SJCRH30 (cell line): ENCODE measurements around the gene NR2C1. TPM values are rescaled to one million over a fixed set of nuclear protein-coding genes. Genes with fewer than 3 reads are reported as not detected.
"Not testable (repeated sequence)": the region's sequence is repeated elsewhere in the genome, so short reads cannot be mapped to it uniquely, and the experiment has no call there.

Experiments used
- DNase-seq, 2 experiments: peaks; one replicate each; pipeline ENCODE4 v3.0.0-alpha.2; 2015 to 2020
- H3K27ac ChIP-seq: fragments of 250-450 bp; sonication (Bioruptor Pico); 2 replicates; pipeline ENCODE4 v1.5.1; 2020; ENCODE audit warnings: mild to moderate bottlenecking, moderate library complexity
- H3K27me3 ChIP-seq: fragments of 250-450 bp; sonication (Bioruptor Pico); 2 replicates; pipeline ENCODE4 v1.5.1; 2020; ENCODE audit warnings: mild to moderate bottlenecking, moderate library complexity
- H3K36me3 ChIP-seq: fragments of 250-450 bp; sonication (Bioruptor Pico); 2 replicates; pipeline ENCODE4 v1.5.1; 2020; ENCODE audit warnings: mild to moderate bottlenecking, moderate library complexity
- H3K4me1 ChIP-seq: fragments of 250-450 bp; sonication (Bioruptor Pico); 2 replicates; pipeline ENCODE4 v1.5.1; 2020; ENCODE audit warnings: mild to moderate bottlenecking, moderate library complexity
- H3K4me3 ChIP-seq: fragments of 250-450 bp; sonication (Bioruptor Pico); 2 replicates; pipeline ENCODE4 v1.5.1; 2020; ENCODE audit warnings: mild to moderate bottlenecking, moderate library complexity
- H3K9me3 ChIP-seq: fragments of 250-450 bp; sonication (Bioruptor Pico); replicated peaks from 2 replicates; pipeline ENCODE4 v1.5.1; 2020; ENCODE audit warnings: mild to moderate bottlenecking, moderate library complexity
- total RNA-seq: library from RNA; depleted of rRNA; stranded (reverse); fragments of >200 nt; shearing (Covaris generic); gene quantifications from 2 replicates; pipeline ENCODE4 v1.2.3, GENCODE V29; 2014; rRNA removed

The NR2C1 gene
- total RNA-seq: 33.7 and 39.1 TPM in 2 replicates

DNA sequence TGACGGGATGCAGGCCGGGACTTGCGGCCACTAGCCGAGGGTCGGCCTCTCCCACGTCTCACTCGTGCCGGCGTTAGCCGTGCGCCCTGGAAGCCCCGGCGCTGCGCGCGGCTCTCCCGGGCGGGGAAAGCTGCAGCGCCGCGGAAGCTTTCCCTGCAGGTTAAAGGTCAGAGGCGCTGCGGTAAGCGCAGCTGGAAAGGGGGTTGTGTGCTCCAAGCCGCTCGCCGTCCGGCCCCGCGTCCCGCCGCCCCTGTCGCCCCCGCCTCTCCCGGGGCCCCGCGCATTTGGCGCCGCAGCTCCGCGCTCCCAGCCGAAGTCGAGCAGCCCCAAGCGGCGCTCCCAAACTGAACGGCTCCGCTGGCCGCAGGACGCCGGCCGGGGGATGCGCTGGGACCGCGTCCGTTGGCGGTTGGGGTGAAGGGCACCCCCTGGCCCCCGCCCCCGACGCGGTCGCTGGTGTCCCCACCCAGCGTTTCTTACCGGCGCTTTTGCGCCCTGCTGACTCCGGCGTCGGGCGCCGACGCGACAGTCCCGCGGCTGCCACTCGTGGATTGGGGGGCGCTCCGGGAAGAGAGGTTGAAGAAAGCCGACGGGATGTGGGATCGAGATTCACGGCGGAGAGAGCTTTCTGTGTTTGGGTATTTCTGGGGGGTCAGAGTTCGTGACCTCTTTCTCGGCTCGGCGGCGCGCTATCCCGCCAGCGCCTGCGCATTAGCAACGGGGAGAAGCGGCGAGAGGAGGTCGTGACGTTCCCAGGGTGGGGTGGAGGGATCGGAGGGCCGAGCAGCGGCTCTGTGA, at the start of gene NR2C1:
NR2C1 (minus strand) TSS at position 719 of the 798 bp plus-strand sequence. CDS start 6,234 bp downstream, outside the sequence.
- DNase-seq: peak; percentile 93 to 94
- Histone ChIP-seq H3K9me3 (no peaks in the 10 kb centered on the region), H3K27me3 (no peaks in the 10 kb centered on the region), H3K4me1 (no peaks in the 10 kb centered on the region), H3K27ac (peak within 1 kb of the TSS; percentile 76), H3K4me3 (peak within 1 kb of the TSS; percentile 92), H3K36me3 (no peaks in the 10 kb centered on the region)

DNA sequence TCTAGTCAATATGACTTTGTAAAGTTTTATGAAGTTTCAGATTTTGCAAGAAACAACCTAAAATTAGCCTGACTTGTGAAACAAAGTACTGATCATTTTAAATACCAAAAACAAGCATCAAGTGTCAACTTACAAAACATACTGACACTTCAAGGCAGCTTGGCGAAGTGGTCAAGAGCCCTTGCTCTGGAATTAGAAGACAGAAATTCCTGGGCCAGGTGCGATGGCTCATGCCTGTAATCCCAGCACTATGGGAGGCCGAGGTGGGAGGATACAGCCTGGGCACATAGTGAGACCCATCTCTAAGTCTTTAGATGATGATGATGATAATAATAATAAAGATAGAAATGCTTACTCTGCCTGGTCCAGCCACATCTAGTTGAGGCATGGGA, 45.4 kb upstream of the NR2C1 start:
- no peak overlapping the region for H3K4me3 ChIP-seq
- no peak overlapping the region for H3K27ac ChIP-seq
- no peak for DNase-seq
- no peaks in the 10 kb centered on the region for H3K36me3 ChIP-seq
- H3K27me3 ChIP-seq: no peaks in the 10 kb centered on the region
- no peaks in the 10 kb centered on the region for H3K9me3 ChIP-seq
- H3K4me1 ChIP-seq: no peaks in the 10 kb centered on the region

DNA sequence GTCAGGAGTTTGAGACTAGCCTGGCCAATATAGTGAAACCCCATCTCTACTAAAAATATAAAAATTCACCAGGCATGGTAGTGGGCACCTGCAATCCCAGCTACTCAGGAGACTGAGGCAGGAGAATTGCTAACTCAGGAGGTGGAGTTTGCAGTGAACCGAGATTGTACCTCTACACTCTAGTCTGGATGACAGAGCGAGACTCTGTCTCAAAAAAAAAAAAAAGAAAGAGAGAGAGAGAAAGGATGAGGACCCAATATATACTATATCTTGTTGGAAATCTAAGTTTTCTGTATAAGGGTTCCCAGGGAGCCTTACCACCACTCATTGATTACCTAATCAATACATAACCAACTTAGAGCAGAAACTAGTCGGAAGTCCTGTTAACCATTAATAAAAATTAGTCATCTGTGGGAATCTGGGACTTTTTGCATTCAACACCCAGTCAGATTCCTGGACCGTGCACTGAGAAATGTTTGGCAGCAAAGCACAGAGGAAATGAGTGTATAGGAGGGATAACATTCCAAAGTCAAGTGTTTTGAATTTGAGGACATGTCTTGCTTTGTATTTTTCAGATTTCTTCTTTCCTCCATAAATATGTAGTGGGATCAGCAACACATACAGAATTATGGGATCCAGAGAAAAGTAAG, 44.8 kb upstream of the NR2C1 start:
- H3K27ac ChIP-seq: no peak overlapping the region
- H3K4me1 ChIP-seq: no peaks in the 10 kb centered on the region
- H3K9me3 ChIP-seq: no peaks in the 10 kb centered on the region
- DNase-seq: no peak
- no peaks in the 10 kb centered on the region for H3K36me3 ChIP-seq
- no peak overlapping the region for H3K4me3 ChIP-seq
- no peaks in the 10 kb centered on the region for H3K27me3 ChIP-seq

DNA sequence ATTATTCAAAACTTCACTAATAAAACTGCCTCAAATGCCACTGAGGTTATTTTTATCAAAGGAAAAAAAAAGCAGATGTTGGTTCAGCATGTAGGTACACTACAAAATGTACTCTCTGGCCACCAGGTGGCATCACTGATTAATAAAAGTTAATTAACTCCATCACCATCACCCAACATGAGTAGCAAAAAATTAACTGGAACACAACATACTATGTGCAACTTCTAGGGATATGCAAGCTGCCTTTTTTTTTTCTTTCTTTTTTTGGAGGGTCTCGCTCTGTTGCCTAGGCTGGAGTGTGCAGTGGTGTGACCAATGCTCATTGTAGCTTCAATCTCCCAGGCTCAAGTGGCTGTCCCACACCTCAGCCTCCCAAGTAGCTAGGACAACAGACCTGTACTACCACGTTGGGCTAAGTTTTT, 43.8 kb upstream of the NR2C1 start:
- no peaks in the 10 kb centered on the region for H3K36me3 ChIP-seq
- no peak overlapping the region for H3K4me3 ChIP-seq
- DNase-seq: peak; percentile 61 to 82
- no peaks in the 10 kb centered on the region for H3K4me1 ChIP-seq
- H3K9me3 ChIP-seq: no peaks in the 10 kb centered on the region
- H3K27ac ChIP-seq: no peak overlapping the region
- no peaks in the 10 kb centered on the region for H3K27me3 ChIP-seq

DNA sequence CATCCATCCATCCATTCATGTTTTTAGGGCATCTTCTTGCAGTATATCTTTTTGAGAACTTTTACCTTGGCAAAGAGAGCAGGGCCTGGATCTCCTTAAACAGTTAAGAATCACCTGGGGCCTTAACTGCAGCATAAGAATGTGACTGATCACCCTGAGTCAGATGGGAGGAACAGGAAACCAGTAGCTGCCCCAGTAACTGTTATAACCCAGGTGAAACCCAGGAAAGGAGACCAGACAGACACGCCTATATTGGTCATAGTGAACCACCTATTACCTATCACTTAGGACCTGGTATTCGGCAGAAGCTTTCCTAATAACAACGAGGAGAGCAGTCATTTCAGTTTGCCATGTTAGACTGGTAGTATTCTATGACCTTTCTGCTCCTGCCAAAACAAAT, 43.4 kb upstream of the NR2C1 start:
- no peak overlapping the region for H3K27ac ChIP-seq
- DNase-seq: peak in 1 of 2 experiments; percentile 8
- no peak overlapping the region for H3K4me3 ChIP-seq
- H3K36me3 ChIP-seq: no peaks in the 10 kb centered on the region
- H3K9me3 ChIP-seq: no peaks in the 10 kb centered on the region
- no peaks in the 10 kb centered on the region for H3K4me1 ChIP-seq
- H3K27me3 ChIP-seq: no peaks in the 10 kb centered on the region

DNA sequence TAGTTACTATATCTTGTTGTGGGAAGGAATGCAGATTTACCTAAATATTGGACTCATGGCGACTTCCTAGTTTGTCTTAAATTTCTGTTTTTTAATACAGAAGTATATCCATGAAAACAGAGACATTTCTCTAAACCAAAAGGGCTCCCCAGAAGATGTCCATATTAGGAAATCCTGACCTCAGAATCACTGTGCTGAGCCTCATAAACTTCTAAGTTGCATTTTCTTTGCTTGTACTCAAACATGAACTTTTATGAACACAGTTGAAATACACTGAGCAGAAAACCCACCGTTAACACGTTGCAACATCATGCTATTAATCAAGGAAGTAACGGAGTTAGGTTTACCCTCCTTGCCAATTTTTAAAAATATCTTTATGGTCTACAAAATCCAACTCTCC, 42.9 kb upstream of the NR2C1 start:
- H3K4me1 ChIP-seq: no peaks in the 10 kb centered on the region
- no peak for DNase-seq
- no peaks in the 10 kb centered on the region for H3K27me3 ChIP-seq

DNA sequence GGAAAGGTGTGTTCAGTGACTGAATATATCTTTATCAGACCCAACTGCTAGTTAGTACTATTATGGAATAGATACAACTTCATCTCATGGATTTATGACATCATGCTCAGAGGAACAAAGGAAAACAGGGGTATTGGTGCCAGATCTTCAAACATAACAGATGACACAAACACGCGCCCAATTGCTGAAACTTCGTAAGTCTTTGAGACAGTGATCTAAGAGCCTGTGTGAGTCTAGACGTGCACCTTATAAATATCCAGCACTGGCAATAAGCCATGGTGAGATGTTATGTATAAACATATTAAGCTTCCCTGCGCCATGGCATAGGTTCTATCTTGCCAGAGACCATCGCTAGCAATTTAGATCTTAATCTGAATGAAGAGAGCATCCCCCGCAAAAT, 42.2 kb upstream of the NR2C1 start:
- DNase-seq: no peak
- Histone ChIP-seq H3K36me3 (no peaks in the 10 kb centered on the region), H3K27me3 (no peaks in the 10 kb centered on the region), H3K27ac (no peak overlapping the region), H3K4me1 (no peaks in the 10 kb centered on the region), H3K4me3 (no peak overlapping the region), H3K9me3 (no peaks in the 10 kb centered on the region)

More for the DNA sequence above, 42.9 kb upstream of the NR2C1 start:
- H3K4me3 ChIP-seq: no peak overlapping the region
- no peak overlapping the region for H3K27ac ChIP-seq
- H3K36me3 ChIP-seq: no peaks in the 10 kb centered on the region
- H3K9me3 ChIP-seq: no peaks in the 10 kb centered on the region

DNA sequence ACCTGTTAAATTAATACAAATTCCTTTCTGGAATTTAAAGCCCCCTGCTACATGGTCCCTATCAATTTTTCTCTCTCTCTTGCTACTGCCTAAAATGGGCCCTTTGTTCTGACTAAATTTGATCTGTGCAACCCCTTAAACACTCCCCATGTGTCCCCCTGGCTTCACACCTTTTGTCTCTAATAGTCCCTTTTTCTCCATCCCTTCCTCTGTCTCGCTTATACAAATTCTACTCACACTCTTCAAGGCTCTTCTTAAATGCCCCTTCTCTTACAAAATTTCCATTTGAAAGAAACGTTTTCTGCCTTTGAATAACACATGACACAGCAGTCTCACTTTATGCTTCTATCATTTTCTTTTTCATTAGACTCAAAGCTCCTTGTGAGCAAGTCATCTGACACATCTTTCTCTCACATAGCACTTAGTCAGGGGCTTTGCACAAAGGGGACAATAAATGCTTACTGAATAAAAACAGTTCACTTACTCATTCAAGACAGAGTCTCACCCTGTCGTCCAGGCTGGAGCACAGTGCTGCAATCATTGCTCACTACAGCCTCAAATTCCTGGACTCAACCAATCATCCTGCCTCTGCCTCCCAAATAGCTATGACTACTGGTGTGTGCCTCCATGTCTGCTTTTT, 41.5 kb upstream of the NR2C1 start:
- Histone ChIP-seq H3K27ac (no peak overlapping the region), H3K4me1 (no peaks in the 10 kb centered on the region), H3K4me3 (no peak overlapping the region), H3K36me3 (no peaks in the 10 kb centered on the region), H3K27me3 (no peaks in the 10 kb centered on the region), H3K9me3 (no peaks in the 10 kb centered on the region)
- DNase-seq: no peak

DNA sequence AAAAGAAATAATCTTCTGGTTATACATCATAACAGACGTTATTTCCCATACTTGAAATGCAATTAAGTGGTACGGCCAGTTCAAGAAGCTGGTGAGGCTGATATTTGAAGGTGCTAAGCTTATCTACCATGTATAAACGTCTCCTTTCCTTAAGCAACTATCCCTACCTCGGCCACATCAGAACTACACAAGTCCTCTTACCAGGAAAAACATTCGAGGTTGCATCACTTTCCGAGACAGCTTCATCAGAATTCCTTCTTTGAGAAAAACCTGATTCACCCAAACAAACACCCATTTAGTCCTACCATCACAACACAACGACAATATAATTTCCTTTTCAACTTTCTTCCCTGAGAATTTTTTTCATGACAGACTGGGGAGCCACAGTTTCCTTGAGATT, 33.9 kb upstream of the NR2C1 start:
- DNase-seq: no peak
- H3K36me3 ChIP-seq: no peaks in the 10 kb centered on the region
- no peaks in the 10 kb centered on the region for H3K9me3 ChIP-seq
- H3K27ac ChIP-seq: no peak overlapping the region
- H3K4me1 ChIP-seq: peaks cover 14% of the 10 kb centered on the region
- H3K4me3 ChIP-seq: no peak overlapping the region
- H3K27me3 ChIP-seq: no peaks in the 10 kb centered on the region

DNA sequence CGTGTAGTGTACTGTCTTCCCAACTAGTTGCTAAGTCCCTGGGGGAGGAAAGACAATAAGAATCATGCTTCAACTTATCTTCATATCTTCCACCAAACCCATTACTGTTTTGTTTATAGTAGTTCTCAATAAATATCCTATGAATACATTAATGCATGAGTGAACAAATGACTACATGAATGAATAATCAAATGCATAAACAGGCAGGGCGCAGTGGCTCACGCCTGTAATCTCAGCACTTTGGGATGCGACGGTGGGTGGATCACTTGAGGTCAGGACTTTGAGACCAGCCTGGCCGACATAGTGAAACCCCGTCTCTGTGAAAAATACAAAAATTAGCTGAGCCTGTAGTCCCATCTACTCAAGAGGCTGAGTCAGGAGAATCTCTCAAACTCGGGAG, 32.1 kb upstream of the NR2C1 start:
- H3K4me3 ChIP-seq: no peak overlapping the region
- no peak overlapping the region for H3K27ac ChIP-seq
- H3K4me1 ChIP-seq: peaks cover 14% of the 10 kb centered on the region
- H3K27me3 ChIP-seq: no peaks in the 10 kb centered on the region
- no peak for DNase-seq
- no peaks in the 10 kb centered on the region for H3K9me3 ChIP-seq
- H3K36me3 ChIP-seq: no peaks in the 10 kb centered on the region

DNA sequence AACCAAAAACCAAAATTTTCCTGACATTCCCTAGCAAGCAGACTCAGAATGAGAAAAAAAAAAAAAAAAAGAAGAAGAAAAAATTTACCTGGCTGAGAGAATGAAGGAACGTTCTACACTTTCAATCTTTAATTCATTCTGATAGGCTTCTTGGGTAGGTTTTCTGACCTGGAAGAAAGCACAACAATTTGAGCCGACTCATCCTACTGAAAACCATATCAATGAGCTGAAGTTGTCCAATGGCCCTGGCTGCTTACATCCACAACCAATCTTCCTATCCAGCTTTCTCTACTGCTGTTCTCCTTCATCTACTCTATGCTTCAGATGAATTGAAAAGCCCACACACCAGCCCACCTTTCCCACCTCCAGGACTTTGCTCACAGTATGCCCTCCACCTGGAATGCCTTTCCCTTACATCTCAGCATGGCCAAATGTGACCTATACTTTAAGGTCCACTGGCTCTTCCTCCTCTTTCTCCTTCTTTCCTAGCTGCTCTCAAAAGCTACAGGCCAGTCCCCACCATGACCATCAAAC, 31.6 kb upstream of the NR2C1 start:
- Histone ChIP-seq H3K4me3 (no peak overlapping the region), H3K27me3 (no peaks in the 10 kb centered on the region), H3K36me3 (no peaks in the 10 kb centered on the region), H3K9me3 (no peaks in the 10 kb centered on the region), H3K27ac (no peak overlapping the region), H3K4me1 (peaks cover 17% of the 10 kb centered on the region)
- DNase-seq: no peak

DNA sequence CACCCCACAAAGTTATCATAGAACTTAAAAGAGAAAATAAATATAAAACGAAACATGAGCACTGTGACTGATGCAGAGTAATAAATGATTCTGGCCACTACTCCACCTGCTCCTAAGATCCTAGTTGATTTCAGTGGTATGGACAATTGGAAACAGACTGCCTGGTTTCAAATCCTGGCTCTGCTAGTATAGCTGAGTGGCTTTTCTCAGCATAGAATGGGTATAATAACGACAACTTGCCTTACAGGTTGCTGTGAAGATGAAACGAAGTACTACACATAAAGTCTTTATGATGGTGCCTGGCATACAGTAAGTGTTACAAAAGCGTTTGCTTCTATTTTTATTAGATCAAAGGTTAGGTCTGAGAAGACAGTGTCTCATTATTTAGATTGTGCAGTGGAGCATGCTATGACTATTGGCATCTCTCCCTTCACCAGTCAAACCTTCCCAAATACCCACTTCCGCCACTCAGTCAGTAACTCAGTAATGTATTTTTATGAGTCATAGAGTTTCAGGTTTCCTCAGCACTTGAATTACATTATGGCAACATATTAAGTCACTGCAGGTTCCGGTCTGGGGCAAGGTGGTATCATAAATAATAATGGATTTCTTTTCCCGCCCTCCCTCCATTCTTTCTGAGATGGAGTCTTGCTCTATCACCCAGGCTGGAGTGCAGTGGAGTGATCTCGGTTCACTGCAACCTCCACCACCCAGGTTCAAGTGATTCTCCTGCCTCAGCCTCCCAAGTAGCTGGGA, 29.7 kb upstream of the NR2C1 start:
- Histone ChIP-seq H3K27ac (peak overlapping the region; percentile 55), H3K9me3 (no peaks in the 10 kb centered on the region), H3K27me3 (no peaks in the 10 kb centered on the region), H3K36me3 (no peaks in the 10 kb centered on the region), H3K4me1 (peaks cover 21% of the 10 kb centered on the region), H3K4me3 (no peak overlapping the region)
- peak; percentile 23 to 60 for DNase-seq

DNA sequence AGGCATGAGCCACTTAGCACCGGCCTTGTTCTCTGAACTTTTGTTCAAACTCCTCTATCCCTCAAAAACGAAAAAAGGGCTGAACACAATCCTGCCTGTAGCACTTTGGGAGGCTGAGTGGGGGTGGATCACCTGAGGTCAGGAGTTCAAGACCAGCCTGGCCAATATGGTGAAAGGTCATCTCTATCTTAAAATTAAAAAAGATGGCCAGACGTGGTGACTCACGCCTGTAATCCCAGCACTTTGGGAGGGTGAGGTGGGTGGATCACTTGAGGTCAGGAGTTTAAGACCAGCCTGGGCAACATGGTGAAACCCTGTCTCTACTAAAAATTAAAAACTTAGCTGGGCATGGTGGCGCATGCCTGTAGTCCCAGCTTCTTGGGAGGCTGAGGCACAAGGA, 28.5 kb upstream of the NR2C1 start:
- not testable (repeated sequence) for H3K36me3 ChIP-seq, DNase-seq, H3K4me3 ChIP-seq, H3K27me3 ChIP-seq, H3K27ac ChIP-seq, H3K9me3 ChIP-seq
- H3K4me1 ChIP-seq: peaks cover 30% of the 10 kb centered on the region

DNA sequence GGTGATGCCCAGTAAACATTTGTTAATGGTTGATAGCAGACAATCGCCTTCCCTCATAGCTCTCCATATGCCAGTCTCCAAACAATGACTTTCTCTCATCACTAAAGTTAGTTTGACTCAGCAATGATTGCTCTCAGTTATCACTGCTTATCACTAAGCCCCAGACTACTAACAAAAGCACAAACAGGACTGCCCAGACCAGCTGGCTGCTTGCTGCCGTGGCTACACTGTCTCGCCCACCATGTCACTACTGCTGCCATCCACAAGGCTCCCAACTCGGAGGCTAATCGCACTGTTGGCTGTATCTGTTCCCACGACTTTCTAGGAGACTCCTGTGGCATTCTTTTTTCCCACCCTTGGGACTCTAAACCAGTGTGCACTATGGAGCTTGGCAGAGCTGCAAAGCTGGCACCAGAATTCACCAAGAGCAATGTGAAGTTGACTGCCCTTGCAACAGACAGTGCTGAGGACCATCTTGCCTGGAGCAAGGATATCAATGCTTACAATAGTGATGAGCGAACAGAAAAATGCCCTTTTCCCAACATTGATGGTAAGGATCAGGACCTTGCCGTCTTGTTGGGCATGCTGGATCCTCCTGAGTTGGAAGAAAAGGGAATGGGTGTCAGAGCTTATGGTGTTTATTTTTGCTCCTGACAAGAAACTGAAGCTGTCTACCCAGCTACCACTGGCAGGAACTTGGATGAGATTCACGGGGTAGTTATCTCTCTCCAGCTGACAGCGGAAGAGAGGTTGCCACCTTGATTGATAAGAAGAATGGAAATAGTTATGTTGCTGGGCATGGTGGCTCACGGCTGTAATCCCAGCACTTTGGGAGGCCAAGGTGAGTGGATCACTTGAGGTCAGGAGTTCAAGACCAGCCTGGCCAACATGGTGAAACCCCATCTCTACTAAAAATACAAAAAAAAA, 27.1 kb upstream of the NR2C1 start:
- H3K27me3 ChIP-seq: no peaks in the 10 kb centered on the region
- no peak overlapping the region for H3K4me3 ChIP-seq
- H3K27ac ChIP-seq: no peak overlapping the region
- DNase-seq: no peak
- no peaks in the 10 kb centered on the region for H3K36me3 ChIP-seq
- H3K4me1 ChIP-seq: peaks cover 36% of the 10 kb centered on the region
- H3K9me3 ChIP-seq: no peaks in the 10 kb centered on the region
